ENCODE measurements around the gene PLCD4. TPM values are rescaled to one million over a fixed set of nuclear protein-coding genes. Genes with fewer than 3 reads are reported as not detected.

The PLCD4 gene
- total RNA-seq, 3 donors from 2014 or later, result 1.2 to 41.2 (median 2.2) TPM

DNA sequence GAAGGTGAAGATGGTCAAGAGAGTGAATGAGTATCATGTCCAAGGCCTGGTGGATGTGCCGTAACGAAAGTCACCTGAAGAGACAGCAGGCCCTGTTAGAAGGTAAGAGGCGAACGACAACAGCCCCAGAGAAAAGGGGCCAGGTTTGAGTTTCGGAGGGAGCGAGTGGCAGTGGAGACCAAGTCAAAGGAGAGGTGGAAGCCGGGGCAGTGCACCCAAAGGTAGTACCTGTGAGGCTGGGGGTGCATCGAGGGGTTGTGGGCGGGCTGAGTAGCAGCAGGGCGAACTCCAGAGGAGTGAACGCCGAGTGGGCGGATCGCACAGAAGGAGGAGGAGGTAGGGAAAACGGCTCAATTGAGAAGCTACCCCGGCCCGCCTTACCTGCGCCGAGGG, 39.9 kb upstream of the PLCD4 start:
- no peak for DNase-seq
- TF ChIP-seq, protein P1, sequence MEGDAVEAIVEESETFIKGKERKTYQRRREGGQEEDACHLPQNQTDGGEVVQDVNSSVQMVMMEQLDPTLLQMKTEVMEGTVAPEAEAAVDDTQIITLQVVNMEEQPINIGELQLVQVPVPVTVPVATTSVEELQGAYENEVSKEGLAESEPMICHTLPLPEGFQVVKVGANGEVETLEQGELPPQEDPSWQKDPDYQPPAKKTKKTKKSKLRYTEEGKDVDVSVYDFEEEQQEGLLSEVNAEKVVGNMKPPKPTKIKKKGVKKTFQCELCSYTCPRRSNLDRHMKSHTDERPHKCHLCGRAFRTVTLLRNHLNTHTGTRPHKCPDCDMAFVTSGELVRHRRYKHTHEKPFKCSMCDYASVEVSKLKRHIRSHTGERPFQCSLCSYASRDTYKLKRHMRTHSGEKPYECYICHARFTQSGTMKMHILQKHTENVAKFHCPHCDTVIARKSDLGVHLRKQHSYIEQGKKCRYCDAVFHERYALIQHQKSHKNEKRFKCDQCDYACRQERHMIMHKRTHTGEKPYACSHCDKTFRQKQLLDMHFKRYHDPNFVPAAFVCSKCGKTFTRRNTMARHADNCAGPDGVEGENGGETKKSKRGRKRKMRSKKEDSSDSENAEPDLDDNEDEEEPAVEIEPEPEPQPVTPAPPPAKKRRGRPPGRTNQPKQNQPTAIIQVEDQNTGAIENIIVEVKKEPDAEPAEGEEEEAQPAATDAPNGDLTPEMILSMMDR (IDR thresholded peaks at IDR 0.05), result no peak
- peak; percentile 64 for ATAC-seq
- intact Hi-C loops (cut with DNase I, micrococcal nuclease), result no loop called here
- Histone ChIP-seq H3K9me3 (no peaks in the 10 kb centered on the region), H3K4me1 (ENCODE audit: low read depth) (peaks cover 17% of the 10 kb centered on the region), H3K36me3 (ENCODE audit: low read depth) (no peaks in the 10 kb centered on the region), H3K4me3 (peak overlapping the region; percentile 37)

DNA sequence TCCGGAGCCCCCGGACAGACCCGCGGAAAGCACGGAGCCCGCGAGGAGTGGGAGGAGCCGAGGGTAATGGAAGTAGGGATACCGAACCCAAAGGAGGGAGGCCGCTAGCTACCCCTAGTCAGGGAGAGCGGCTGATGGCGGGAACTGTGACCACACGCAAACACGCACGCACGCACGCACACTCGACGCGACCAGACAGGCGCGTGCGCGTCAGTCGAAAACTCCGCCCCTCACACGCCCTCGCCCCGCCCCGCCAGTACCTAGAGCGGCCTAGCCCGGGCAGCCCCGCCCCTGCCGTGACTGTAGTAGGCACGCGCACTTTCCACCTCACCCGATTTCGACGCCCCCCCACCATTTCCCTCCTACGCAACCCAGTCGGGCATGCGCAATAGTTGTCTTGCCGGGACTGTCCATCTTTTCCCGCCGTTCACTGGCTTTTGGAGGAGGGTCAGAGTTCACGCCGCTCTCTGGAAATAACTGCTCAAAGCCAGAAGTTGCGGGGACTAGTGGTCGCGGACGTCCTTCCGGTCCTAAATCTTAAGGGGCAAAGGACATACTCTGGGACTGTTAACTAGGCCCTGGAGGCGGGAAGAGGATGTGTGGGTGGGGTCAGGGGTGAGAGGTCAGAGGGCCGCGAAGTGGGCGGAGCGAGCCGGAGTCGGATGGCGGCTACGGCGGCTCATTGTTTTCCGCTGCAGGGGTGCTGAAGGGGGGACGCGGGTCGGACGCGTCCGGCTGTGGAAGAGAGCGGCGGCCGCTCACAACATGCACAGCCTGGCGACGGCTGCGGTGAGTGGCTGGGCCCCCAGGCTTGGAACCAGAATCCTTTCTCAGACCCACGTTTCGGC, 39.3 kb upstream of the PLCD4 start, which contains the start of the genes CNOT9 and USP37:
TSS of gene CNOT9 (plus strand) at position 650 of the 848 bp plus-strand sequence. CDS start at position 766, 116 bp downstream.
TSS of gene USP37 (minus strand) at position 162 of the 848 bp plus-strand sequence. CDS start 9,698 bp downstream, outside the sequence.
- H3K4me3 ChIP-seq, result peak within 1 kb of the TSS; percentile 78
- peak; percentile 97 for ATAC-seq
- no peaks in the 10 kb centered on the region for H3K9me3 ChIP-seq
- H3K4me1 ChIP-seq (ENCODE audit: low read depth), result peaks cover 17% of the 10 kb centered on the region
- intact Hi-C loops (cut with DNase I, micrococcal nuclease), result no loop called here
- peak; percentile 100 for DNase-seq
- H3K36me3 ChIP-seq (ENCODE audit: low read depth), result no peaks in the 10 kb centered on the region
- TF ChIP-seq, protein P1 (IDR thresholded peaks at IDR 0.05), result no peak

DNA sequence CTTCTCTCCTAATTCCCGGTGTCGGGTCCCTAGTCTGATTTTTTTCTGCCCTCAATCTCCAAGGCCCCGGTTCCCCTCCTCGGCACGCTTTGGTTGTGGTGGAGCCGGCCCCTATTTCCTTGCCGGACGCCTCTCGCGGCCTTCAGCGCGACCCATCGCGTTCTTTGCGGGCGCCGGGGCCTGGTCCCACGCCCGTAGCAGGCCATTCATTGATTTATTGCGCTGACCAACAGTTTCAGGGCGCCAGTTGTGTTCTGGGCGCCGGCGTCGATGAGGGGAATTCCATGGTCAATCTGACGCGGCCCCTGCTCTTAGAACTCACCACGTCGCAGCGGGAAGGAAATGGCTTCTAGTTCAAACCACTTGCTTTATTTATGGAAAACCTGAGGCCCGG, 38.7 kb upstream of the PLCD4 start:
- ATAC-seq (peak; percentile 32), DNase-seq (peak; percentile 53 to 72 (median 70))
- H3K4me1 ChIP-seq (ENCODE audit: low read depth), result peaks cover 17% of the 10 kb centered on the region
- intact Hi-C loops (cut with DNase I, micrococcal nuclease), result no loop called here
- H3K4me3 ChIP-seq, result peak overlapping the region; percentile 78
- H3K36me3 ChIP-seq (ENCODE audit: low read depth), result no peaks in the 10 kb centered on the region
- no peaks in the 10 kb centered on the region for H3K9me3 ChIP-seq
- TF ChIP-seq, protein P1 (IDR thresholded peaks at IDR 0.05), result no peak

DNA sequence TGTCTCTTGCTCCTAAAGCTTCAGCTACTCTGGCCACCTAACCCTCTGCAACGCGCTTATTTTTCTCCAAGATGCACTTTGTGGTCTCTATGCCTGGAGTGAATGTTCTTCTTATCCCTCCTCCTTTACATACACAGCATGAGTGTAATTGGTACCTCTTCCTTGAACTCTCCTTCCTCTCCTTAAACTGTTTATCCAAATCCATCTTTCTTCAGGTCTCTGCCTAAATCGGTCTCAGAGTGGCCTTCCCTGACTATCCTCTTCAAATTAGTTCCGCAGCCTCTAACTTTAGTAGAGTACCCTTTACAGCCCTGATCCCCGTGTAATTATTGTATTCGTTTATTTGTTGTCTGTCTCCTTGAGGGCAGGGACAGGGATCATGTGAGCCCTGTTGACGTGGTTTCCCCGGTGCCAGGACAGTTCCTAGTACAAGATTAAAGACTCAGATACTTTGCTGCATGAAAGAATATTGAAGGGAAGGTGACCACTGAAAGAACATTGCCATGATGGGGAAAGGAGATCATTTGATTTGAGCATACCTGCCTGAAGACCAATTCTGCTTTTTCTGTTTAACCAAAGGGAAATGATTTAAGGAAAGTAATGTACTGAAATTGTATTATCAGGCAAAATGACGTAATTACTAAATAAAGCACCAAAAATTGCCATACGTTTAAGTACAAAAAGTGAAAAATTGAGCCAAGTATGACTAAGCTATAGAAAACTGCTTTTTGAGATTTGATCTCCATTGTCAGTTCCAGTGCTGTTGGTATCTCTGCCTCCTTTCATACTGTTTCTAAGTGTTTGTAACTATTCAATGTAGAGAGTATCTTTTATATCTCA, 37.8 kb upstream of the PLCD4 start:
- intact Hi-C loops (cut with DNase I, micrococcal nuclease), result no loop called here
- DNase-seq, result peak in 1 of 3 donors; percentile 27

DNA sequence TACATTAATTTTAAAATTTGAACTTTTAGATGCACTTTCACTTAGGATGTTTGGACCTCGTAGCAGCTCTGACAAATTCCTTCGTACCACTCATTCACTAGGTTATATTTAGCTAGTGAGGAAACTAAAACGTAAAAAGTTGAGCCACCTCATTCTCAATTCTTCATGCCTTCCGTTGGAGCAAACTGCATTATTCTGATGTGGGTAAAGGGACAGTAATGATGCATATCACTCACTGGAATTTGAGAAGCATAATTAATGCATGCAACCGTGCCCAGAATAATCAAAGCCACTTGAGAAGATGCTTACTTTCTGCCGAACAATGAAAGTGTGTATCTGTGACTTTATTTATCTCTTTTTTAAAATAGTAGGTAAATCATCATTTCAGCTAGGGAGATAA, 36.8 kb upstream of the PLCD4 start:
- H3K36me3 ChIP-seq (ENCODE audit: low read depth), result no peaks in the 10 kb centered on the region
- no peak overlapping the region for H3K4me3 ChIP-seq
- H3K4me1 ChIP-seq (ENCODE audit: low read depth), result peaks cover 17% of the 10 kb centered on the region
- TF ChIP-seq, protein P1 (IDR thresholded peaks at IDR 0.05), result no peak
- no peak for DNase-seq
- intact Hi-C loops (cut with DNase I, micrococcal nuclease), result no loop called here
- no peak for ATAC-seq
- no peaks in the 10 kb centered on the region for H3K9me3 ChIP-seq

More for the DNA sequence above, 37.8 kb upstream of the PLCD4 start:
- Histone ChIP-seq H3K4me3 (peak overlapping the region; percentile 78), H3K9me3 (no peaks in the 10 kb centered on the region), H3K4me1 (ENCODE audit: low read depth) (peaks cover 17% of the 10 kb centered on the region), H3K36me3 (ENCODE audit: low read depth) (no peaks in the 10 kb centered on the region)
- ATAC-seq, result no peak
- TF ChIP-seq, protein P1 (IDR thresholded peaks at IDR 0.05), result no peak

Measured in mucosa of descending colon (tissue), 3 donors.